Keratinocyte (primary cell): Measurements from ENCODE around the gene LEFTY1. TPM values are rescaled to one million over a fixed set of nuclear protein-coding genes. Genes with fewer than 3 reads are reported as not detected.

ENCODE experiments used
- DNase-seq: peaks from one replicate; pipeline ENCODE4 v3.0.0-alpha.2; 2011; ENCODE audit warnings: low read depth, missing footprints, low spot score
- FAIRE-seq: peaks from 2 replicates; lab custom pipeline; 2011; peaks lifted over from hg19 to GRCh38; lab: Jason Lieb, UNC
- H2AFZ ChIP-seq: 2 replicates; pipeline ENCODE4 v1.6.0; 2012; ENCODE audit warnings: low read length, control low read depth, inconsistent platforms; ENCODE audit not compliant: control insufficient read depth
- H3K27ac ChIP-seq: 2 replicates; pipeline ENCODE4 v1.5.1; 2011; ENCODE audit warnings: low read length; ENCODE audit not compliant: control insufficient read depth, insufficient read depth
- H3K27me3 ChIP-seq: 3 replicates; pipeline ENCODE4 v1.6.0; 2011; ENCODE audit warnings: low read length; ENCODE audit not compliant: control insufficient read depth, insufficient read depth; ENCODE audit errors: extremely low read depth
- H3K36me3 ChIP-seq, 2 experiments: 2 replicates in 1 of 2; 3 replicates in 1 of 2; pipeline ENCODE4 v1.5.1; 2011; ENCODE audit warnings: low read length in 2 of 2, mild to moderate bottlenecking in 1 of 2; ENCODE audit not compliant: control insufficient read depth in 2 of 2, insufficient read depth in 2 of 2; ENCODE audit errors: extremely low read depth in 1 of 2
- H3K4me1 ChIP-seq: 3 replicates; pipeline ENCODE4 v1.5.1; 2011; ENCODE audit warnings: low read length; ENCODE audit not compliant: control insufficient read depth, insufficient read depth; ENCODE audit errors: extremely low read depth
- H3K4me2 ChIP-seq: 3 replicates; pipeline ENCODE4 v1.6.0; 2011; ENCODE audit warnings: low read depth, low read length; ENCODE audit not compliant: control insufficient read depth, insufficient read depth; ENCODE audit errors: extremely low read depth
- H3K4me3 ChIP-seq, 3 experiments: fragments of 200-600 bp in 1 of 3; sonication (generic) in 1 of 3; 2 replicates in 2 of 3; 3 replicates in 1 of 3; pipeline ENCODE4 v1.5.1; 2011 to 2016; ENCODE audit warnings: low read length in 3 of 3, mild to moderate bottlenecking in 3 of 3, control low read depth in 2 of 3, inconsistent platforms in 1 of 3, low read depth in 1 of 3, mixed read lengths in 1 of 3, mixed run types in 1 of 3, moderate library complexity in 1 of 3; ENCODE audit not compliant: control insufficient read depth in 2 of 3, insufficient read depth in 2 of 3; ENCODE audit errors: extremely low read depth in 1 of 3
- H3K79me2 ChIP-seq: 2 replicates; pipeline ENCODE4 v1.6.0; 2012; ENCODE audit warnings: low read length; ENCODE audit not compliant: control insufficient read depth, insufficient read depth
- H3K9ac ChIP-seq: 3 replicates; pipeline ENCODE4 v1.6.0; 2011; ENCODE audit warnings: low read length; ENCODE audit not compliant: control insufficient read depth, insufficient read depth; ENCODE audit errors: extremely low read depth
- H3K9me1 ChIP-seq: 3 replicates; pipeline ENCODE4 v1.6.0; 2011; ENCODE audit warnings: low read length; ENCODE audit not compliant: control insufficient read depth, insufficient read depth; ENCODE audit errors: extremely low read depth
- H3K9me3 ChIP-seq: 2 replicates; pipeline ENCODE4 v1.5.1; 2012; ENCODE audit warnings: low read depth, low read length; ENCODE audit not compliant: control insufficient read depth
- H4K20me1 ChIP-seq: 3 replicates; pipeline ENCODE4 v1.6.0; 2011; ENCODE audit warnings: low read length; ENCODE audit not compliant: control insufficient read depth, insufficient read depth; ENCODE audit errors: extremely low read depth
- EZH2 ChIP-seq: IDR thresholded peaks from one replicate; pipeline ENCODE4 v1.6.1; 2012; ENCODE audit warnings: inconsistent platforms, mild to moderate bottlenecking, low read length, moderate library complexity
- dilution Hi-C: fragments of 300-500 bp; cut with MboI; formaldehyde crosslinking; loops from one replicate; pipeline ENCODE4 v1.7.0; 2020; ENCODE audit warnings: low sequenced_read_pairs; ENCODE audit not compliant: extremely low pct_ligation_motif_present
- polyA plus RNA-seq, 5 experiments: library from polyadenylated mRNA; depleted of rRNA in 3 of 5; stranded (reverse) in 3 of 5; stranded (forward) in 1 of 5; unstranded in 1 of 5; fragments of >200 nt; gene quantifications; 1 replicate in 1 of 5; 2 replicates in 3 of 5; 3 replicates in 1 of 5; pipeline versions ENCODE4 v1.2.1 to v1.2.3, GENCODE V29; 2011 to 2012; ENCODE audit warnings: missing spikeins in 2 of 5, low read depth in 1 of 5, low replicate concordance in 1 of 5
- TF ChIP-seq, protein P1 (sequence below), 3 experiments: IDR thresholded peaks in 1 of 3; conservative IDR thresholded peaks in 1 of 3; optimal IDR thresholded peaks in 1 of 3; 2 replicates in 2 of 3; 3 replicates in 1 of 3; pipeline versions ENCODE3 to v1.5.1; 2011; ENCODE audit warnings: low read length in 3 of 3, mild to moderate bottlenecking in 3 of 3, moderate library complexity in 2 of 3, control low read depth in 1 of 3, inconsistent platforms in 1 of 3; ENCODE audit not compliant: insufficient read depth in 2 of 3; ENCODE audit errors: extremely low read depth in 1 of 3

The LEFTY1 gene
- polyA plus RNA-seq, 1 donor (not counting 4 experiments of a cell fraction or from before 2014, with no cell fraction given), result not detected

DNA sequence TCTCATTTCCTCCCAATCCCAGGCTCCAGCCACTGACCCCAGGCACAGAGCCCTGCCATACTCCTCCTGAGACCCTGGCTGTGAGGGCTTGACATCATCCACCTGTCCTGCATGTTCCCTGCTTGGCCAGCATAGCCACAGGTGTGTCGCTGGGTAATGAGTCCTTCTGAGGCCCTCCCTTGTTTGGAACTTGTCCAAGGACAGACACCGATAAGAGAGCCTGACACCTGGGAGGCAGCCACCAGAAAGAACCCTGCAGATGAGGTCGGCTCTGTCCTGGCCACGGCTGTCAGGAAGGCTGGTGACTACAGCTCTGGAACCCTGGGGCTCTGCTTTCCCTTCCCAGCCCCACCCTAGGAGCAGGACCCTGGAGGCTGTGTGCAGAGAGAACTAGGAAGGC, 41.3 kb downstream of the LEFTY1 start:
- H3K9ac ChIP-seq, result no peak overlapping the region
- H3K36me3 ChIP-seq, result peaks cover 4 to 12% of the 10 kb centered on the region in 2 experiments
- no peaks in the 10 kb centered on the region for H3K27me3 ChIP-seq
- H2AFZ ChIP-seq, result no peak overlapping the region
- no peak overlapping the region for H3K27ac ChIP-seq
- dilution Hi-C loops, result no loop called here
- H3K79me2 ChIP-seq, result no peaks in the 10 kb centered on the region
- no peak for DNase-seq
- H3K4me1 ChIP-seq, result no peaks in the 10 kb centered on the region
- TF ChIP-seq EZH2, result no peak
- TF ChIP-seq, protein P1, sequence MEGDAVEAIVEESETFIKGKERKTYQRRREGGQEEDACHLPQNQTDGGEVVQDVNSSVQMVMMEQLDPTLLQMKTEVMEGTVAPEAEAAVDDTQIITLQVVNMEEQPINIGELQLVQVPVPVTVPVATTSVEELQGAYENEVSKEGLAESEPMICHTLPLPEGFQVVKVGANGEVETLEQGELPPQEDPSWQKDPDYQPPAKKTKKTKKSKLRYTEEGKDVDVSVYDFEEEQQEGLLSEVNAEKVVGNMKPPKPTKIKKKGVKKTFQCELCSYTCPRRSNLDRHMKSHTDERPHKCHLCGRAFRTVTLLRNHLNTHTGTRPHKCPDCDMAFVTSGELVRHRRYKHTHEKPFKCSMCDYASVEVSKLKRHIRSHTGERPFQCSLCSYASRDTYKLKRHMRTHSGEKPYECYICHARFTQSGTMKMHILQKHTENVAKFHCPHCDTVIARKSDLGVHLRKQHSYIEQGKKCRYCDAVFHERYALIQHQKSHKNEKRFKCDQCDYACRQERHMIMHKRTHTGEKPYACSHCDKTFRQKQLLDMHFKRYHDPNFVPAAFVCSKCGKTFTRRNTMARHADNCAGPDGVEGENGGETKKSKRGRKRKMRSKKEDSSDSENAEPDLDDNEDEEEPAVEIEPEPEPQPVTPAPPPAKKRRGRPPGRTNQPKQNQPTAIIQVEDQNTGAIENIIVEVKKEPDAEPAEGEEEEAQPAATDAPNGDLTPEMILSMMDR (optimal IDR thresholded peaks at IDR 0.05 in 1 of 3, IDR thresholded peaks at IDR 0.05 in 1 of 3, conservative IDR thresholded peaks at IDR 0.05 in 1 of 3; ENCODE audit: extremely low read depth in 1 of 3, insufficient read depth in 2 of 3, low read length in 3 of 3), result no peak
- no peaks in the 10 kb centered on the region for H3K9me1 ChIP-seq
- no peak overlapping the region for H3K4me2 ChIP-seq
- H3K9me3 ChIP-seq, result no peaks in the 10 kb centered on the region
- H3K4me3 ChIP-seq, result no peak overlapping the region
- no peak for FAIRE-seq
- peaks cover 4% of the 10 kb centered on the region for H4K20me1 ChIP-seq

DNA sequence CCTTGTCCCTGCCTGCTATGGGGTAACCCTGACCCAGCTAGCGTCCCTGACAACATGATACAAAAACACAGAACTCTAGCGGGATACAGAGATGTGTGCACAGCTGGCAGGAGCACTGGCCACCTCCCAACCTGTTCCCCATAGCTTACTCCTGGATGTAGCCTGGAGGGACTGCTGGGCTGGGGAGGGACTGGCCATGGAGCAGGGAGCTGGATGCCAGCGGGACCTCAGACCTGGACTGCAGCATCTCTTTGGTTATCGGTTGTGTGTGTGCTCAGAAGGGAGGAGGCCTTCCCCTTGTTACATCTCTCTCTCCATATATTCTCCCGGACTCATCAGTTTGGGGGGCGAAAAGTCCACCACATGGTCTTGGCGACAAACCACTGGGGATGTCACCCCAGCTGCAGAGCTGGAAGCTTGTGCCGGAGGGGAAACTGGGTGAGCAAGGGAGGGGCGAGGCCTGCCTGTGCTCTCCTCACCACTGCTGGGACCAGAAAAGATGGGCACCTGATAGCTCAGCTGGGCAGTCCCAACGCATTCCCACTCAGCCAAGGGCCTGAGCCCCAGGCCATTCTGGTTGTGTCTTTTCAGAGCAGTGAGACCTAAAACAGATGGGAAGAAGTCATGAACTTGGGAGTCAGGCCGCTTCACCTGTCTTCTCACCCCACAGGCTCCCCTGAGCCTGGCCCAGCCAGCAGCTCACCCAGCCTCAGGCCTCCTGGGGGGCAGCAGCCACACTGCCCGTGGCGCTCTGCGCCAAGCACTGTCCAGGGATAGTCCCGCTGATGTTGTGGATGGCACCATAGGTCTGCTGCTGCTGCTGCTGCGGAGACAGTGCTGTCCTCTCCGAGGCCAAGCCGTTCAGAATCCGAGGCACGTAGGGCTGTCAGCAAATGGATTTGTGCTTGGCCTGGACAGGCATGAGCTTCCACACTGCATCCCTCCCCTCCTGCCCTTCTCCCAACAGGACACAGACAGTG, 42.3 kb downstream of the LEFTY1 start:
- Histone ChIP-seq H3K9ac (no peak overlapping the region), H3K9me3 (no peaks in the 10 kb centered on the region), H4K20me1 (peaks cover 4% of the 10 kb centered on the region), H3K36me3 (peaks cover 4 to 11% of the 10 kb centered on the region in 2 experiments), H3K27me3 (no peaks in the 10 kb centered on the region), H3K4me2 (no peak overlapping the region), H3K4me3 (no peak overlapping the region), H3K9me1 (no peaks in the 10 kb centered on the region), H2AFZ (no peak overlapping the region), H3K4me1 (no peaks in the 10 kb centered on the region), H3K27ac (no peak overlapping the region), H3K79me2 (no peaks in the 10 kb centered on the region)
- TF ChIP-seq, protein P1 (optimal IDR thresholded peaks at IDR 0.05 in 1 of 3, IDR thresholded peaks at IDR 0.05 in 1 of 3, conservative IDR thresholded peaks at IDR 0.05 in 1 of 3; ENCODE audit: extremely low read depth in 1 of 3, insufficient read depth in 2 of 3, low read length in 3 of 3), result no peak
- TF ChIP-seq EZH2, result no peak
- dilution Hi-C loops, result no loop called here
- FAIRE-seq (no peak), DNase-seq (no peak)
